Vagina (tissue), 2 donors: Measurements from ENCODE around the gene INPP5A. TPM values are rescaled to one million over a fixed set of nuclear protein-coding genes. Genes with fewer than 3 reads are reported as not detected.

Source experiments
- DNase-seq, 2 donors: peaks; one replicate each; pipeline ENCODE4 v3.0.0-alpha.2; 2017; ENCODE audit errors: extremely low spot score in 2 of 2
- H3K27ac ChIP-seq: fragments of 200-600 bp; sonication (generic); one replicate; pipeline ENCODE4 v1.5.1; 2019
- H3K27me3 ChIP-seq: fragments of 200-600 bp; sonication (generic); one replicate; pipeline ENCODE4 v1.5.1; 2019
- H3K36me3 ChIP-seq, 2 donors: fragments of 200-600 bp; sonication (generic); one replicate each; pipeline ENCODE4 v1.5.1; 2017 to 2019
- H3K4me1 ChIP-seq: fragments of 200-600 bp; sonication (generic); one replicate; pipeline ENCODE4 v1.5.1; 2019
- H3K4me3 ChIP-seq, 2 donors: fragments of 200-600 bp; sonication (generic); 1 replicate in 1 of 2; 2 replicates in 1 of 2; pipeline ENCODE4 v1.5.1; 2016 to 2019
- H3K9me3 ChIP-seq: fragments of 200-600 bp; sonication (generic); one replicate; pipeline ENCODE4 v1.5.1; 2019
- POLR2A ChIP-seq, 2 donors: fragments of 450-650 bp; IDR thresholded peaks; one replicate each; pipeline ENCODE4 v1.6.1; 2017; ENCODE audit warnings: antibody characterized with exemption in 2 of 2, mild to moderate bottlenecking in 2 of 2, moderate library complexity in 2 of 2
- POLR2AphosphoS5 ChIP-seq, 2 donors: sonication (generic); formaldehyde crosslinking; IDR thresholded peaks; one replicate each; pipeline ENCODE4 v1.9.0; 2017; ENCODE audit warnings: antibody characterized with exemption in 2 of 2, mild to moderate bottlenecking in 2 of 2, low read depth in 1 of 2; ENCODE audit not compliant: insufficient read depth in 1 of 2
- intact Hi-C: fragments of 100-400 bp; cut with DNase I; formaldehyde crosslinking; loops from one replicate; pipeline ENCODE4 v1.15.1; 2023
- total RNA-seq: library from RNA; depleted of rRNA; stranded (reverse); fragments of >200 nt; gene quantifications from one replicate; pipeline ENCODE4 v1.2.3, GENCODE V29; 2016
- TF ChIP-seq, protein P1 (sequence below), 3 experiments: fragments of 450-650 bp in 2 of 3; fragments of 200-600 bp in 1 of 3; sonication (generic) in 1 of 3; IDR thresholded peaks; one replicate each; pipeline ENCODE4 v1.5.1; 2017 to 2019; ENCODE audit warnings: antibody characterized with exemption in 3 of 3, mild to moderate bottlenecking in 2 of 3, moderate library complexity in 2 of 3

INPP5A gene
- total RNA-seq, 1 donor from 2014 or later = 24.3 TPM

DNA sequence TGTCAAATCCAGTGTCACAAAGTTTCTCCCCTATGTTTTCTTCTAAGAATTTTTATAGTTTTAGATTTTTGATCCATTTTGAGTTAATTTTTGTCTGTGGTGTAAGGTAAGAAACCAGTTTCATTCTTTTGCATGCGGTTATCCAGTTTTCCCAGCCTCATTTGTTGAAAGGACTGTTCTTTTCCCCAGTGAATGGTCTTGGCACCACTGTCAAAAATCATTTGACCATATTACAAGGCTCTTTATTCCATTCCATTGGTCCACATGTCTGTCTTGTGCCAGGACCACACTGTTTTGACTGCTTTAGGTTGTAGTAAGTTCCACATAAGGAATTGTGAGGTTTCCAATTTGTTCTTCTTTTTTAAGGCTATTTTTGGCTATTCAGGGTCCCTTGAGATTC is 64.0 kb downstream of the INPP5A start:
- Histone ChIP-seq H3K9me3 (no peaks in the 10 kb centered on the region), H3K27me3 (no peaks in the 10 kb centered on the region), H3K27ac (no peak overlapping the region), H3K4me1 (peaks cover 37% of the 10 kb centered on the region), H3K4me3 (no peak overlapping the region), H3K36me3 (no peaks in the 10 kb centered on the region)
- no peak for TF ChIP-seq POLR2A (IDR thresholded peaks at IDR 0.05)
- TF ChIP-seq, protein P1, sequence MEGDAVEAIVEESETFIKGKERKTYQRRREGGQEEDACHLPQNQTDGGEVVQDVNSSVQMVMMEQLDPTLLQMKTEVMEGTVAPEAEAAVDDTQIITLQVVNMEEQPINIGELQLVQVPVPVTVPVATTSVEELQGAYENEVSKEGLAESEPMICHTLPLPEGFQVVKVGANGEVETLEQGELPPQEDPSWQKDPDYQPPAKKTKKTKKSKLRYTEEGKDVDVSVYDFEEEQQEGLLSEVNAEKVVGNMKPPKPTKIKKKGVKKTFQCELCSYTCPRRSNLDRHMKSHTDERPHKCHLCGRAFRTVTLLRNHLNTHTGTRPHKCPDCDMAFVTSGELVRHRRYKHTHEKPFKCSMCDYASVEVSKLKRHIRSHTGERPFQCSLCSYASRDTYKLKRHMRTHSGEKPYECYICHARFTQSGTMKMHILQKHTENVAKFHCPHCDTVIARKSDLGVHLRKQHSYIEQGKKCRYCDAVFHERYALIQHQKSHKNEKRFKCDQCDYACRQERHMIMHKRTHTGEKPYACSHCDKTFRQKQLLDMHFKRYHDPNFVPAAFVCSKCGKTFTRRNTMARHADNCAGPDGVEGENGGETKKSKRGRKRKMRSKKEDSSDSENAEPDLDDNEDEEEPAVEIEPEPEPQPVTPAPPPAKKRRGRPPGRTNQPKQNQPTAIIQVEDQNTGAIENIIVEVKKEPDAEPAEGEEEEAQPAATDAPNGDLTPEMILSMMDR (IDR thresholded peaks at IDR 0.05) = no peak
- TF ChIP-seq POLR2AphosphoS5 (IDR thresholded peaks at IDR 0.05; ENCODE audit: insufficient read depth in 1 of 2, low read depth in 1 of 2) = no peak
- intact Hi-C loops = loop anchor here (10.0 kb wide), 1 partner anchor 667 kb away; no protein-coding TSS in a partner anchor
- DNase-seq = no peak

DNA sequence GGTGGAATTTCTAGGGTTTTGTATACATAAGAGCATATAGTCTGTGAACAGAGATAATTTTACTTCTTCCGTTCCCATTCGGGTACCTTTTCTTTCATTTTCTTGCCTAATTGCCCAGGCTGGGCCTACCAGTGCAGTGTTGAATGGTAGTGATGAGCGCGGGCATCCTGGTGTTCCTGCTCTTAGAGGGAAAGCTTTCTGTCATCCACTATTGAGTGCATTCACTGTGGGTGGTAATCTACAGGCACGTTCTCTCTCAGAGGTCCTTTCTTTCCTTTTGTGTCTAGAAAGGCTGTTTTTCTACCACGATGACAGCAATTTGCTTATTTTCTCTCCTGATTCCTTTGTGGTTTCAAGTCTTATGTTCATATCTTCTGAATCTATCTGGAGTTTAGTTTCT is 65.0 kb downstream of the INPP5A start:
- H3K4me3 ChIP-seq = no peak overlapping the region
- H3K9me3 ChIP-seq = no peaks in the 10 kb centered on the region
- DNase-seq = no peak
- H3K36me3 ChIP-seq = no peaks in the 10 kb centered on the region
- H3K27ac ChIP-seq = no peak overlapping the region
- H3K27me3 ChIP-seq = no peaks in the 10 kb centered on the region
- intact Hi-C loops = loop anchor here (10.0 kb wide), 1 partner anchor 668 kb away; no protein-coding TSS in a partner anchor
- TF ChIP-seq, protein P1 (IDR thresholded peaks at IDR 0.05) = no peak
- TF ChIP-seq POLR2A (IDR thresholded peaks at IDR 0.05) (no peak), POLR2AphosphoS5 (IDR thresholded peaks at IDR 0.05; ENCODE audit: insufficient read depth in 1 of 2, low read depth in 1 of 2) (no peak)
- peaks cover 40% of the 10 kb centered on the region for H3K4me1 ChIP-seq

DNA sequence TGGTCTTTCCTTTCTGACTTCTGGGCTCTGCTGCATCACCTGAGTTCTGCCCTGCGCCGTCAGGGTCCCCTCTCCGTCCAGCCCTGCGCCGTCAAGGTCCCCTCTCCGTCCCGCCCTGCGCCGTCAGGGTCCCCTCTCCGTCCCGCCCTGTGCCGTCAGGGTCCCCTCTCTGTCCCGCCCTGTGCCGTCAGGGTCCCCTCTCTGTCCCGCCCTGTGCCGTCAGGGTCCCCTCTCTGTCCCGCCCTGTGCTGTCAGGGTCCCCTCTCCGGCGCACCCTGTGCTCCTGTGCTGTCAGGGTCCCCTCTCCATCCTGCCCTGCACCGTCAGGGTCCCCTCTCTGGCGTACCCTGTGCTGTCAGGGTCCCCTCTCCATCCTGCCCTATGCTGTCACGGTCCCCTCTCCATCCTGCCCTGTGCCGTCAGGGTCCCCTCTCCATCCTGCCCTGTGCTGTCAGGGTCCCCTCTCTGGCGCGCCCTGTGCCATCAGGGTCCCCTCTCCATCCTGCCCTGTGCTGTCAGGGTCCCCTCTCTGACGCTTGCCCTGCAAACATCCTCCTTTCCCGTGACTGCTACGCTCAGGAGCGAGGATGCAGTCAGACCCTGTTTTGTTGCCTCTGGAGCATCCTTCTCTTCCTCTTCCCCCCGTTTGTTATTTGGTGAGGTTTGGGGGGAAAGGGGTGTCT is 66.4 kb downstream of the INPP5A start:
- Histone ChIP-seq H3K9me3 (no peaks in the 10 kb centered on the region), H3K4me1 (peaks cover 29% of the 10 kb centered on the region), H3K27me3 (no peaks in the 10 kb centered on the region), H3K4me3 (no peak overlapping the region), H3K36me3 (no peaks in the 10 kb centered on the region), H3K27ac (no peak overlapping the region)
- no peak for DNase-seq
- intact Hi-C loops = loop anchor here (10.0 kb wide), 1 partner anchor 669 kb away; no protein-coding TSS in a partner anchor
- no peak for TF ChIP-seq POLR2AphosphoS5 (IDR thresholded peaks at IDR 0.05; ENCODE audit: insufficient read depth in 1 of 2, low read depth in 1 of 2)
- no peak for TF ChIP-seq POLR2A (IDR thresholded peaks at IDR 0.05)
- TF ChIP-seq, protein P1 (IDR thresholded peaks at IDR 0.05) = no peak

DNA sequence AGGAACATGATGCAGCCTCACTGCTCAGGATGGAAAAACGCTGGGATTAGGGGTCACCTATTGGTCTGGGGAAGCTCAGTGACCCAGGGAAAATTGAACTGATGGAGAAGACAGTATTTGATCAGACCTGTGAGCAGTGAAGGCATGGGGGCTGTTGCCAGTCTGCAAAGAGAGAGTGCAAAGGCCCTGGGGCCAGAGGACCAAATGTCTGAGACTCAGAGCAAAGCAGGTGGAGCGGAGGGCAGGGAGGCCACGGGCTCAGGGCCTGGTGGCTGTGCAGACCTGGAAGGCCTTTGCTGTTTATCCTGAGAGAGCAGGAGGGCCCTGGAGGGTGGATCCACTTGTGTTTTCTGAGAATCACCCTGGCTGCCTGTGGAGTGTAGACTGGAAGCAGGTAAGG is 67.1 kb downstream of the INPP5A start:
- Histone ChIP-seq H3K4me1 (peaks cover 29% of the 10 kb centered on the region), H3K27ac (no peak overlapping the region), H3K9me3 (no peaks in the 10 kb centered on the region), H3K27me3 (no peaks in the 10 kb centered on the region), H3K4me3 (no peak overlapping the region), H3K36me3 (no peaks in the 10 kb centered on the region)
- no peak for DNase-seq
- TF ChIP-seq POLR2AphosphoS5 (IDR thresholded peaks at IDR 0.05; ENCODE audit: insufficient read depth in 1 of 2, low read depth in 1 of 2) = no peak
- TF ChIP-seq, protein P1 (IDR thresholded peaks at IDR 0.05) = no peak
- intact Hi-C loops = loop anchor here (10.0 kb wide), 1 partner anchor 670 kb away; no protein-coding TSS in a partner anchor

DNA sequence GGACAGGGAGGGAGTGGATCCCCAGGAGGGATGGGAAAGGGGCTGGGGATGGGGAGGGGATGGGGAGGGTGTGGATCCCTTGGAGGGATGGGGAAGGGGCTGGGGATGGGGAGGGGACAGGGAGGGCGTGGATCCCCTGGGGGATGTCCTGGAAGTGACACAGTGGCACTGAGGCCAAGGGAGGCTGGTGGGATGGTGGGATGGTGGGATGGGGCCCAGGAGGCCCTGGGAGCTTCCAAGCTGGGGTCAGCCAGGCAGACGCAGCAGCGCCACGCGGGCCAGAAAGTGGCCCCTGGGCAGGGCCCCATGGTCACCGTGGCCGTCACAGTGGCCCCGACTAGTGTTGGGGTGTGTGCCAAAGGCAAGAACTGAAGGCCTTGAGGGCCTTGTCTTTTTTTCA is 67.8 kb downstream of the INPP5A start:
- H3K36me3 ChIP-seq = no peaks in the 10 kb centered on the region
- H3K27me3 ChIP-seq = no peaks in the 10 kb centered on the region
- H3K9me3 ChIP-seq = no peaks in the 10 kb centered on the region
- no peak for DNase-seq
- TF ChIP-seq, protein P1 (IDR thresholded peaks at IDR 0.05) = no peak
- TF ChIP-seq POLR2A (IDR thresholded peaks at IDR 0.05) = no peak
- no peak for TF ChIP-seq POLR2AphosphoS5 (IDR thresholded peaks at IDR 0.05; ENCODE audit: insufficient read depth in 1 of 2, low read depth in 1 of 2)
- intact Hi-C loops = loop anchor here (10.0 kb wide), 1 partner anchor 671 kb away; no protein-coding TSS in a partner anchor
- no peak overlapping the region for H3K4me3 ChIP-seq
- no peak overlapping the region for H3K27ac ChIP-seq
- H3K4me1 ChIP-seq = peaks cover 29% of the 10 kb centered on the region
